Measurements from ENCODE around the gene PAK1. TPM values are rescaled to one million over a fixed set of nuclear protein-coding genes. Genes with fewer than 3 reads are reported as not detected.

PAK1 gene
- total and polyA plus RNA-seq, 10 of the 15 experiments (the other 5 are each of a cell fraction or from before 2014, with no cell fraction given), result 43.8 to 321 (median 110) TPM

DNA sequence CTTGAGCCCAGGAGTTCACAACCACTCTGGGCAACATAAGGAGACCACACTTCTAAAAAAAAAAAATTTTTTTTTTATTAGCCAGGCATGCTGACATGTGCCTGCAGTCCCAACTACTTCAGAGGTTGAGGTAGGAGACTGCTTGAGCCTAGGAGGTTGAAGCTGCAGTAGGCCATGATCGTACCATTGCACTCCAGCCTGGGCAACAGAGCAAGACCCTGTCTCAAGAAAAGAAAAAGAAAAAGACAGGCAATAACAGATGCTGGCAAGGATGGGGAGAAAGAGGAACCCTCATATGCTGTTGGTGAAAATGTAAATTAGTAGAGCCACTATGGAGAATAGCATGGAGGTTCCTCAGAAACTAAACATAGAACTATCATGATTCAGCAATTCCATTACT, 64.8 kb downstream of the PAK1 start:
- H3K4me2 ChIP-seq (ENCODE audit: control insufficient read depth, insufficient read depth), result peak overlapping the region; percentile 46; the same call in 1 of the 2 replicates
- H3K9ac ChIP-seq (ENCODE audit: control insufficient read depth, insufficient read depth, low read length), result no peak overlapping the region
- H3K79me2 ChIP-seq (ENCODE audit: control insufficient read depth, insufficient read depth, low read length), result peaks cover 81% of the 10 kb centered on the region
- ATAC-seq (no peak), FAIRE-seq (no peak), DNase-seq (ENCODE audit: low read depth, low spot score) (no peak)
- H3K4me1 ChIP-seq (ENCODE audit: control insufficient read depth, insufficient read depth, low read length), result peaks cover 8% of the 10 kb centered on the region
- WGBS (ENCODE audit: insufficient coverage, insufficient replicate concordance, low lambda C conversion rate, missing lambda C conversion rate), result 100% methylated on average over 1 of the region's 1 CpG
- peaks cover 0 to 3% of the 10 kb centered on the region in 2 experiments; a peak in 1 of 4 replicates for H3K36me3 ChIP-seq (ENCODE audit: control insufficient read depth in 2 of 2, insufficient read depth in 2 of 2, low read length in 1 of 2)
- in situ Hi-C loops (cut with MboI) (no loop called here), intact Hi-C loops (cut with micrococcal nuclease; ENCODE audit: unreplicated experiment) (no loop called here)
- H2AFZ ChIP-seq (ENCODE audit: control insufficient read depth, low read depth, low read length), result no peak overlapping the region
- H3K4me3 ChIP-seq, result peak overlapping the region; percentile 2; the same call in 1 of the 2 replicates
- no peaks in the 10 kb centered on the region; the same call in 1 of the 2 replicates for H4K20me1 ChIP-seq (ENCODE audit: control insufficient read depth, insufficient read depth)
- SMC1A ChIA-PET (ENCODE audit: uncharacterized antibody, unreplicated experiment), result no interaction called here
- BruUV-seq (replicated peaks), result no TSS peak
- CTCF ChIA-PET, result no interaction called here
- no peak overlapping the region for H3K27ac ChIP-seq (ENCODE audit: control insufficient read depth, insufficient read depth)
- RAD21 ChIA-PET (ENCODE audit: unreplicated experiment), result no interaction called here
- no peak for TF ChIP-seq MEF2B (IDR thresholded peaks at IDR 0.05; ENCODE audit: partially characterized antibody, poor library complexity, severe bottlenecking)
- no peaks in the 10 kb centered on the region for H3K9me3 ChIP-seq (replicated peaks; ENCODE audit: control insufficient read depth, insufficient read depth, low read length)
- POLR2A ChIA-PET, result no interaction called here
- H3K27me3 ChIP-seq (replicated peaks in 1 of 2; ENCODE audit: control insufficient read depth in 2 of 2, insufficient read depth in 2 of 2, low read length in 1 of 2), result no peaks in the 10 kb centered on the region

GRCh38 chr11:77407613-77408012, 66.3 kb downstream of the PAK1 start:
- no peak for DNase-seq (ENCODE audit: low read depth, low spot score)
- no TSS peak for BruUV-seq (replicated peaks)
- Histone ChIP-seq H3K27ac (ENCODE audit: control insufficient read depth, insufficient read depth) (no peak overlapping the region), H3K36me3 (ENCODE audit: control insufficient read depth in 2 of 2, insufficient read depth in 2 of 2, low read length in 1 of 2) (peaks cover 0 to 3% of the 10 kb centered on the region in 2 experiments; a peak in 1 of 4 replicates), H3K9me3 (replicated peaks; ENCODE audit: control insufficient read depth, insufficient read depth, low read length) (no peaks in the 10 kb centered on the region), H3K9ac (ENCODE audit: control insufficient read depth, insufficient read depth, low read length) (no peak overlapping the region), H4K20me1 (ENCODE audit: control insufficient read depth, insufficient read depth) (no peaks in the 10 kb centered on the region; the same call in 1 of the 2 replicates), H3K79me2 (ENCODE audit: control insufficient read depth, insufficient read depth, low read length) (peaks cover 92% of the 10 kb centered on the region), H3K27me3 (replicated peaks in 1 of 2; ENCODE audit: control insufficient read depth in 2 of 2, insufficient read depth in 2 of 2, low read length in 1 of 2) (no peaks in the 10 kb centered on the region), H3K4me1 (ENCODE audit: control insufficient read depth, insufficient read depth, low read length) (peaks cover 6% of the 10 kb centered on the region), H3K4me3 (peak overlapping the region; percentile 12; the same call in 1 of the 2 replicates), H3K4me2 (ENCODE audit: control insufficient read depth, insufficient read depth) (peak overlapping the region; percentile 59), H2AFZ (ENCODE audit: control insufficient read depth, low read depth, low read length) (no peak overlapping the region)
- TF ChIP-seq PAX5 (IDR thresholded peaks at IDR 0.05; ENCODE audit: borderline replicate concordance, low read depth, low read length), result no peak
- CTCF ChIA-PET, result interaction anchor here (0.8 to 1.7 kb wide), 6 partner anchors 28 to 150 kb away, joined by 3 to 4 read pairs (median 4); no protein-coding TSS in a partner anchor
- POLR2A ChIA-PET, result interaction anchor here (0.6 to 1.2 kb wide), 3 partner anchors 63 to 1583 kb away, joined by 3 to 4 read pairs (median 3); no protein-coding TSS in a partner anchor
- intact Hi-C loops (cut with micrococcal nuclease; ENCODE audit: unreplicated experiment) (no loop called here), in situ Hi-C loops (cut with MboI) (no loop called here)
- RAD21 ChIA-PET (ENCODE audit: unreplicated experiment), result interaction anchor here (0.6 to 1.6 kb wide), 4 partner anchors 28 to 140 kb away, joined by 3 to 5 read pairs (median 4); no protein-coding TSS in a partner anchor
- WGBS (ENCODE audit: insufficient coverage, insufficient replicate concordance, low lambda C conversion rate, missing lambda C conversion rate), result 77% methylated on average over 4 of the region's 4 CpGs
- ATAC-seq, result no peak
- SMC1A ChIA-PET (ENCODE audit: uncharacterized antibody, unreplicated experiment), result interaction anchor here (1.0 to 2.7 kb wide), 7 partner anchors 11 to 141 kb away, joined by 3 to 24 read pairs (median 4); partner anchors contain the start of gene PAK1
- no peak for FAIRE-seq

All from GM12878 (cell line).